ENCODE results near the gene DCTD.

DNA sequence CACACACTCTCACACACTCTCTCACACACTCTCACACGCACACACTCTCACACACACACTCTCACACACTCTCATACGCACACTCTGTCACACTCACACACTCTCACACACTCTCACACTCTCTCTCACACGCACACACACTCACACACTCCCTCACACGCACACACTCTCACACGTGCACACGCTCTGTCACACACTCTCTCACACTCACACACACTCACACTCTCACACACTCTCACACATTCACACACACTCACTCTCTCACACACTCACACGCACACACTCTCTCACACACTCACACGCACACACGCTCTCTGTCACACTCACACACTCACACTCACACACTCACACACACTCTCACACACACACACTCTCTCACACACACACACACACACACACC, 43.0 kb upstream of the DCTD start:
- TF ChIP-seq POLR2AphosphoS5 (IDR thresholded peaks at IDR 0.05; ENCODE audit: low read depth, low read length) (no peak), TAF1 (IDR thresholded peaks at IDR 0.05; ENCODE audit: low read depth, low read length) (no peak)

All from GM12891 (cell line).